ENCODE measurements around the gene FAM120C.

FAM120C gene

GRCh38 chrX:54044126-54044876 is 138.8 kb downstream of the FAM120C start, which contains the start of gene PHF8:
Gene PHF8, minus strand, starts transcription at chrX:54044473. Its CDS starts 1,745 bp downstream, at chrX:54042728.
- Histone ChIP-seq H3K4me1 (ENCODE audit: insufficient read depth, poor library complexity, severe bottlenecking) (no peaks in the 10 kb centered on the region), H3K4me3 (ENCODE audit: severe bottlenecking) (peak within 1 kb of the TSS; percentile 61), H3K27ac (ENCODE audit: poor library complexity, severe bottlenecking) (peak within 1 kb of the TSS; percentile 74), H3K36me3 (ENCODE audit: low read depth) (peaks cover 13% of the 10 kb centered on the region; the same call in 1 of the 2 replicates), H3K9me3 (ENCODE audit: severe bottlenecking) (no peaks in the 10 kb centered on the region), H3K27me3 (ENCODE audit: insufficient read depth, poor library complexity, severe bottlenecking) (no peaks in the 10 kb centered on the region)
- ATAC-seq (ENCODE audit: low read depth) = peak; percentile 89
- DNase-seq (ENCODE audit: low spot score) = peak; percentile 89
- TF ChIP-seq, protein P1, sequence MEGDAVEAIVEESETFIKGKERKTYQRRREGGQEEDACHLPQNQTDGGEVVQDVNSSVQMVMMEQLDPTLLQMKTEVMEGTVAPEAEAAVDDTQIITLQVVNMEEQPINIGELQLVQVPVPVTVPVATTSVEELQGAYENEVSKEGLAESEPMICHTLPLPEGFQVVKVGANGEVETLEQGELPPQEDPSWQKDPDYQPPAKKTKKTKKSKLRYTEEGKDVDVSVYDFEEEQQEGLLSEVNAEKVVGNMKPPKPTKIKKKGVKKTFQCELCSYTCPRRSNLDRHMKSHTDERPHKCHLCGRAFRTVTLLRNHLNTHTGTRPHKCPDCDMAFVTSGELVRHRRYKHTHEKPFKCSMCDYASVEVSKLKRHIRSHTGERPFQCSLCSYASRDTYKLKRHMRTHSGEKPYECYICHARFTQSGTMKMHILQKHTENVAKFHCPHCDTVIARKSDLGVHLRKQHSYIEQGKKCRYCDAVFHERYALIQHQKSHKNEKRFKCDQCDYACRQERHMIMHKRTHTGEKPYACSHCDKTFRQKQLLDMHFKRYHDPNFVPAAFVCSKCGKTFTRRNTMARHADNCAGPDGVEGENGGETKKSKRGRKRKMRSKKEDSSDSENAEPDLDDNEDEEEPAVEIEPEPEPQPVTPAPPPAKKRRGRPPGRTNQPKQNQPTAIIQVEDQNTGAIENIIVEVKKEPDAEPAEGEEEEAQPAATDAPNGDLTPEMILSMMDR (IDR thresholded peaks at IDR 0.05; ENCODE audit: poor library complexity, severe bottlenecking) = no peak

- TF ChIP-seq, protein P1 (IDR thresholded peaks at IDR 0.05; ENCODE audit: poor library complexity, severe bottlenecking) = no peak
- Histone ChIP-seq H3K4me1 (ENCODE audit: insufficient read depth, poor library complexity, severe bottlenecking) (no peaks in the 10 kb centered on the region), H3K9me3 (ENCODE audit: severe bottlenecking) (no peaks in the 10 kb centered on the region), H3K27ac (ENCODE audit: poor library complexity, severe bottlenecking) (peak overlapping the region; percentile 74), H3K36me3 (ENCODE audit: low read depth) (peaks cover 13% of the 10 kb centered on the region; the same call in 1 of the 2 replicates), H3K27me3 (ENCODE audit: insufficient read depth, poor library complexity, severe bottlenecking) (no peaks in the 10 kb centered on the region), H3K4me3 (ENCODE audit: severe bottlenecking) (peak overlapping the region; percentile 61)
- DNase-seq (ENCODE audit: low spot score) (no peak), ATAC-seq (ENCODE audit: low read depth) (peak; percentile 31)
Measured at GRCh38 chrX:54043541-54044125, 139.4 kb downstream of the FAM120C start.

- no peaks in the 10 kb centered on the region for H3K4me1 ChIP-seq (ENCODE audit: insufficient read depth, poor library complexity, severe bottlenecking)
- H3K4me3 ChIP-seq (ENCODE audit: severe bottlenecking) = peak overlapping the region; percentile 61
- H3K36me3 ChIP-seq (ENCODE audit: low read depth) = peaks cover 13% of the 10 kb centered on the region; the same call in 1 of the 2 replicates
- TF ChIP-seq, protein P1 (IDR thresholded peaks at IDR 0.05; ENCODE audit: poor library complexity, severe bottlenecking) = no peak
- peak overlapping the region; percentile 74 for H3K27ac ChIP-seq (ENCODE audit: poor library complexity, severe bottlenecking)
- ATAC-seq (ENCODE audit: low read depth) (no peak), DNase-seq (ENCODE audit: low spot score) (no peak)
- no peaks in the 10 kb centered on the region for H3K9me3 ChIP-seq (ENCODE audit: severe bottlenecking)
- no peaks in the 10 kb centered on the region for H3K27me3 ChIP-seq (ENCODE audit: insufficient read depth, poor library complexity, severe bottlenecking)
Measured at GRCh38 chrX:54043056-54043455, 140.0 kb downstream of the FAM120C start.

DNA sequence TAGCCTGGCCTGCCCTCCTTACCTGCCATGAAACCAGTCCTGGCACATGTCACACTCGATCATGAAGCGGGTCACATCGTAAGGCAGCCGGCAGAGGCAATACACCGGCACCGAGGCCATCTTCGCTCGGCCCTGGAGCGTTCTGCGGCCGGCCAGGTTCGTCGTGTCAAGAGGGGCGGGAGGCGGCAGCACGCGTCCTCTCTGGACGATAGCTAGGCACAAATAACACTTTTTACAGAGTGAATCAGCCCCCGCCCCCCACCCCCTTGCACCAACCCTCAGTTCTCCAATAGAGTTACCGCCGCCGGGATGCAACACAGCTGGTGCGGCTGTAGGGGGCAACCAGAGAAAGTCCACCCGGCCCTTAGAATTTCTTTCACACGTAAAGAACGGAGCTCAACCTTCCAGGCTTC is 140.4 kb downstream of the FAM120C start:
- Histone ChIP-seq H3K4me1 (ENCODE audit: insufficient read depth, poor library complexity, severe bottlenecking) (no peaks in the 10 kb centered on the region), H3K27ac (ENCODE audit: poor library complexity, severe bottlenecking) (no peak overlapping the region), H3K36me3 (ENCODE audit: low read depth) (peaks cover 13% of the 10 kb centered on the region; the same call in 1 of the 2 replicates), H3K9me3 (ENCODE audit: severe bottlenecking) (no peaks in the 10 kb centered on the region), H3K27me3 (ENCODE audit: insufficient read depth, poor library complexity, severe bottlenecking) (no peaks in the 10 kb centered on the region), H3K4me3 (ENCODE audit: severe bottlenecking) (peak overlapping the region; percentile 61)
- DNase-seq (ENCODE audit: low spot score) (no peak), ATAC-seq (ENCODE audit: low read depth) (peak; percentile 24; the same call in 2 of the 3 replicates)
- TF ChIP-seq, protein P1 (IDR thresholded peaks at IDR 0.05; ENCODE audit: poor library complexity, severe bottlenecking) = peak; percentile 35

All from RWPE2 (cell line).